ENCODE data around the gene THRSP. TPM values are rescaled to one million over a fixed set of nuclear protein-coding genes. Genes with fewer than 3 reads are reported as not detected.
"Not testable (repeated sequence)": the region's sequence is repeated elsewhere in the genome, so short reads cannot be mapped to it uniquely, and the experiment has no call there.

The THRSP gene
- total RNA-seq, 1 donor from 2014 or later, result not detected

DNA sequence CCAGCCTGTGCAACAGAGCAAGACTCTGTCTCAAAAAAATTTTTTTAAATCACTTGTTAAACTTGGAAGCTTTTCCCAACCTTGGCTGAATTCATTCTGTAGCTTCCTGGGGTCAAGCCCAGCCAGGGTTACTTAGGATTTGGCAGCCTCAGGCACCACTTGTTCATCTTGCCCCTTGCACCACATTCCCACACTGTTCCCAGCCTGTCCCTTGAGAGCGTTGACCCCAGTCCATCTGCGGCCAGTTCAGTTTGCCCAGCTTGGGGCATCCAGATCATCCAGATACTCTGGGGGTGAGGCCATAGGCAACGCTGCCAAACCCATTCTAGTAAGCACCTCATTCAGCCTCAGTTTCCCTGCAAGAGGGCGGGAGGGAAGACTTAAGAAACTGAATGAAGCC, 8.7 kb upstream of the THRSP start:
- TF ChIP-seq, protein P1, sequence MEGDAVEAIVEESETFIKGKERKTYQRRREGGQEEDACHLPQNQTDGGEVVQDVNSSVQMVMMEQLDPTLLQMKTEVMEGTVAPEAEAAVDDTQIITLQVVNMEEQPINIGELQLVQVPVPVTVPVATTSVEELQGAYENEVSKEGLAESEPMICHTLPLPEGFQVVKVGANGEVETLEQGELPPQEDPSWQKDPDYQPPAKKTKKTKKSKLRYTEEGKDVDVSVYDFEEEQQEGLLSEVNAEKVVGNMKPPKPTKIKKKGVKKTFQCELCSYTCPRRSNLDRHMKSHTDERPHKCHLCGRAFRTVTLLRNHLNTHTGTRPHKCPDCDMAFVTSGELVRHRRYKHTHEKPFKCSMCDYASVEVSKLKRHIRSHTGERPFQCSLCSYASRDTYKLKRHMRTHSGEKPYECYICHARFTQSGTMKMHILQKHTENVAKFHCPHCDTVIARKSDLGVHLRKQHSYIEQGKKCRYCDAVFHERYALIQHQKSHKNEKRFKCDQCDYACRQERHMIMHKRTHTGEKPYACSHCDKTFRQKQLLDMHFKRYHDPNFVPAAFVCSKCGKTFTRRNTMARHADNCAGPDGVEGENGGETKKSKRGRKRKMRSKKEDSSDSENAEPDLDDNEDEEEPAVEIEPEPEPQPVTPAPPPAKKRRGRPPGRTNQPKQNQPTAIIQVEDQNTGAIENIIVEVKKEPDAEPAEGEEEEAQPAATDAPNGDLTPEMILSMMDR (IDR thresholded peaks at IDR 0.05), result no peak
- Histone ChIP-seq H3K4me3 (no peak overlapping the region), H3K4me1 (no peaks in the 10 kb centered on the region), H3K36me3 (no peaks in the 10 kb centered on the region), H3K27ac (no peak overlapping the region), H3K27me3 (no peaks in the 10 kb centered on the region), H3K9me3 (no peaks in the 10 kb centered on the region)
- DNase-seq (ENCODE audit: low spot score in 2 of 2), result no peak
- intact Hi-C loops (cut with DNase I), result no loop called here

DNA sequence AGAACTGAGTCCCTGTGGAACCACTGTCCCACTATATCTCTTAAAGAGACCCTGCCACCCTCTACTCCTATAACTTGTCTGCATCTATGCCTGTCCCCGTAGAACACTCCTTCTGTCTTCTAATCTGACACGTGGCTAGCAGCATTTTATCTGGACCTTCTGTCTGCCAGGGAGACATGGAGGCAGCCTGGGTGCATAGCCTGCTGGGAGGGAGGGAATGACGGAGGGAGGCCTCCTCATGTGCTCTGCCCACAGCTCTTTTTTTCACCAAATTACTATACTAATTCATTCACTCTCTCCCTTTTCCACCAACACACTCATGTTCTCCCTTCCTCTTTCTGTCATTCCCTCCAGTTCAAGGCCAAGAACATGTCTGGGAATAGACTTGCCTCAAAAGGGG, 7.6 kb upstream of the THRSP start:
- no peaks in the 10 kb centered on the region for H3K27me3 ChIP-seq
- TF ChIP-seq, protein P1 (IDR thresholded peaks at IDR 0.05), result no peak
- DNase-seq (ENCODE audit: low spot score in 2 of 2), result no peak
- intact Hi-C loops (cut with DNase I), result no loop called here
- H3K4me3 ChIP-seq, result no peak overlapping the region
- H3K4me1 ChIP-seq, result peaks cover 0 to 10% of the 10 kb centered on the region in 2 donors
- no peak overlapping the region for H3K27ac ChIP-seq
- H3K36me3 ChIP-seq, result no peaks in the 10 kb centered on the region
- H3K9me3 ChIP-seq, result no peaks in the 10 kb centered on the region

DNA sequence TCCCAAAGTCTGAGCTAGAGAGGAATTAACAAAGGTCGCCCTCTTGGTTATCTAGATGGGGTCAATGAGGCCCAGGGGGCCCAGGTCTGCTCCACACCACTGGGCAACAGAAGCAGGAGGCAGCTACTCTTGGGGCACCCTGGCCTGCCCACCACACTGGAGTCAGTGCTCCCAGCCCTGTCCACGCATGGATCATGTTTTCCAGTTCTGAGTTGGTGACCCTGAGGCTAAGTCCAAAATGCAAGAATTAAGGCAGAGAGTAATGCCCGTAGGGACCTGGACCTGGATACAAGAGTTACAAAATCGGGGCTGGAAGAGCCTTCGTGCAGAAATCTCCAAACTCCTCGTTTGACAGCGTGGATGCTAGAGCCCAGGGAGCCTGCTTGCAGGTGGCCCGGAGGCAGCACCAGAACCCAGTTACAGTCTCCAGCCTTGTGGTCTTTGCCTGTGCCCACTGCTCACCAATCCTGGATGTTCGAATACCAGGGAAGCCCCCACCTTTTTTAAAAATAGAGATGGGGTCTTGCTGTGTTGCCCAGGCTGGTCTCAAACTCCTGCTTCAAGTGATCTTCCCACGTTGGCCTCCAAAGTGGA, 6.1 kb upstream of the THRSP start:
- TF ChIP-seq, protein P1 (IDR thresholded peaks at IDR 0.05), result no peak
- no peak for DNase-seq (ENCODE audit: low spot score in 2 of 2)
- no peaks in the 10 kb centered on the region for H3K27me3 ChIP-seq
- no peaks in the 10 kb centered on the region for H3K36me3 ChIP-seq
- peaks cover 0 to 14% of the 10 kb centered on the region in 2 donors for H3K4me1 ChIP-seq
- H3K27ac ChIP-seq, result no peak overlapping the region
- H3K9me3 ChIP-seq, result no peaks in the 10 kb centered on the region
- intact Hi-C loops (cut with DNase I), result no loop called here
- H3K4me3 ChIP-seq, result no peak overlapping the region

DNA sequence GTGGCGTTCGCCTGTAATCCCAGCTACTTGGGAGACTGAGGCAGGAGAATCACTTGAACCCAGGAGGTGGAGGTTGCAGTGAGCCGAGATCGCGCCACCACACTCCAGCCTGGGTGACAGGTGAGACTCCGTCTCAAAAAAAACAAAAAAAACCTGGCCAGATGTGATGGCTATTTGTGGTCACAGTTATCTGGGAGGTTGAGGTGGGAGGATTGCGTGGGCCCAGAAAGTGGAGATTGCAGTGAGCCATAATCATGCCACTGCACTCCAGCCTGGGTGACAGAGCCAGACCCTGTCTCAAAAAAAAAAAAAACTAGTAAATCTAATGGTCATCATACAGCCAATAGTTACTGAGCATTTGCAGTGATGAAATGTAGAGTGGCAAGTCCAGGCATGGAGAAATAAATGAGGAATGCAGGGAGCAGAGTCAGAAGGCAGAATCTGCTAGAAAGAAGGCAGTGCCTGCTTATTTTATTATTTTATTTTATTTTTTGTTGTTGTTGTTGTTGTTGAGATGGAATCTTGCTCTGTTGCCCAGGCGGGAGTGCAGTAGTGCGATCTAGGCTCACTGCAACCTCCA, 3.8 kb upstream of the THRSP start:
- DNase-seq (ENCODE audit: low spot score in 2 of 2); H3K4me3 ChIP-seq; intact Hi-C loops (cut with DNase I); H3K27me3 ChIP-seq; H3K9me3 ChIP-seq; H3K27ac ChIP-seq; H3K36me3 ChIP-seq: not testable (repeated sequence)
- peaks cover 0 to 14% of the 10 kb centered on the region in 2 donors for H3K4me1 ChIP-seq

DNA sequence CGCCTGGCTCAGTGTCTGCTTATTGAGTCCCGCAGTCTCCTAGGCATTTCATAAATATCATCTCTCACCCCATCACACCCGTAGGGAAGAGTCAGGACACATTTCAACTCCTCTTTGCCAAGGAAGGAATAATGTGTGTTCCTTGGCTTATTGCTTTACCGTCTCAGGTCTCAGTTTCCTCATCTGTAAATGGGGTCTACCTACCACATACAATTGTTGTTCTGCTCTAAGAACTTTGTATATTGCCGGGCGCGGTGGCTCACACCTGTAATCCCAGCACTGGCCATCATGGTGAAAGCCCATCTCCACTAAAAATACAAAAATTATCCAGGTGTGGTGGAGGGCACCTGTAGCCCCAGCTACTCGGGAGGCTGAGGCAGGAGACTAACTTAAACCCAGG, 3.1 kb upstream of the THRSP start:
- Histone ChIP-seq H3K27ac (peak overlapping the region in 1 of 2 donors; percentile 38), H3K4me3 (no peak overlapping the region), H3K4me1 (peaks cover 0 to 14% of the 10 kb centered on the region in 2 donors), H3K9me3 (no peaks in the 10 kb centered on the region), H3K27me3 (no peaks in the 10 kb centered on the region), H3K36me3 (no peaks in the 10 kb centered on the region)
- no peak for DNase-seq (ENCODE audit: low spot score in 2 of 2)
- intact Hi-C loops (cut with DNase I), result no loop called here
- TF ChIP-seq, protein P1 (IDR thresholded peaks at IDR 0.05), result no peak

DNA sequence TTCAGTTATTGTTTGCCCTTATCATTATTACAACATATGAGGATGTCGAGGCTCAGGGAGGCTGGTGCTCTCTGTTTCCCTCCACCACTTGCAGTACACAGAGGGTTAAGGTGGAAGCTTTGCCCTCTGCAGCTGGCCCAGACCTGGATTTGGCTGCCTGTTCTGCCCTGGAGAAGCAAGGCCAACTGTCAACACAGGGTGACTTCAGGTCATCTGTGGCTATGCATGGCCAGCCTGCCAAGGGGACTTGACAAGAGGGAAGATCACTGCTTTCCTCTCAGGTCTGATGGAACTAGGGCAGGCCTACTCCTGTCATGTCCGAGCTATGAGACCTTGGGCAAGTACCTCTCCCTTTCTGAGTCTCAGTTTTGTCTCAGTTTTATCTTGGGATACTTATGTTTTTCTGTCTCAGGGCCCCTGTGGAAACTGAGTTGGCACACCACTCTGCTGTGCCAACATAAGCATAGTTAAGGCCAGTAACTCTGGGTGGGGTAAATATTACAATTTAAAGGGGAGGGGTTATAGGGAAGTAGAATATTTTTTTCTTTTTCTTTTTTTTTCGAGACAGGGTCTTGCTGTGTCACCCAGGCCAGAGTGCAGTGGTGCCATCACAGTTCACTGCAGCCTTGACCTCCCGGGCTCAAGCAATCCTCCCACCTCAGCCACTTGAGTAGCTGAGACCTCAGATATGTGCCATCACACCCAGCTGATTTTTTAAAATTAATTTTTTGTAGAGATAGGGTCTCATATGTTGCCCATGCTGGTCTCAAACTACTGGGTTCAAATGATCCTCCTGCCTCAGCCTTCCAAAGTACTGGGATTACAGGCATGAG, 2.4 kb upstream of the THRSP start:
- no peaks in the 10 kb centered on the region for H3K27me3 ChIP-seq
- H3K4me1 ChIP-seq, result peaks cover 0 to 14% of the 10 kb centered on the region in 2 donors
- peak overlapping the region; percentile 38 to 58 for H3K27ac ChIP-seq
- H3K9me3 ChIP-seq, result no peaks in the 10 kb centered on the region
- no peak for DNase-seq (ENCODE audit: low spot score in 2 of 2)
- no peak overlapping the region for H3K4me3 ChIP-seq
- intact Hi-C loops (cut with DNase I), result no loop called here
- TF ChIP-seq, protein P1 (IDR thresholded peaks at IDR 0.05), result no peak
- H3K36me3 ChIP-seq, result no peaks in the 10 kb centered on the region
